G401.6 (cell line): ENCODE data around the gene FAM114A2.
A peak's percentile ranks its signal among the peaks of the same experiment; 100 is the strongest.
"Not testable (repeated sequence)": the region's sequence is repeated elsewhere in the genome, so short reads cannot be mapped to it uniquely, and the experiment has no call there.

Source experiments
- FAIRE-seq: peaks from 2 replicates; lab custom pipeline; 2012; peaks lifted over from hg19 to GRCh38; lab: Jason Lieb, UNC

Gene FAM114A2

DNA sequence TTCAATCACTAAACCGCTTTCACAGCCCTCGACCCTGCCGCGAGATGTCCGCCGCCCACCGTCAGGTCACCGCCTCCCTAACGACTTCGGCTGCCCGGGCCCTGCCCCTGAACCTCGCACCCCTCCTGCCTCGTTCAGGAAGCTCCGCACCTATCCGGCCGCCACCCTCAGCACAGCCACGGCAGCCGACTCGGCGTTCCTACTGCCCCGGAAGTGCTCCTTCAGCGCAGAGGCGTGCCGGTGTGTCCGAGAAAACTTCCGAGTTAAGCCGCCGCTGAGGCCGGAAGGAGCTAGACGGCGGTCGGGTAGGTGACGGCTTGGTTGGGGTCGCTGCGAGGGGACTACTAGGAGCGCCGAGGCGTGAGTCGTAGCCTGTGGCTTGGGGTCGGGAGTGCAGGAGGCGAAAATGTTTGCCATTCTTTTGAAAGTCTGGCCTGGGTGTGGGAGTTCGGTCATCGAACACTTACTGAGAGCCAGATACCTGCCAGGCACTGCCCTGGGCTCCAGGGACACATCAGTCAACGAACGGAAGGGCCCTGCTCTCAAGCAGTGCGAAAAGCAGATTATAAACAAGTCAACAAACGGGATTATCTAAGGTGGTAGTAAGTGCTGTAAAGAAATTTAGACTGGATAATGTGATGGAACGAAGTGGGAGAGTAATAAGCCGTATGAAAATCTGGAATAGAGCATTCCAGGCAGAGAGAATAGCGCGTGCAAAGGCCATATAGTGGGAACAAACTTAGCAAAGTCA, at the start of gene FAM114A2, which contains the start of gene MFAP3:
Gene FAM114A2 (minus strand): TSS at position 204 of the 751 bp plus-strand sequence. CDS start 3,957 bp downstream, outside the sequence.
Gene MFAP3 (plus strand): TSS at position 261 of the 751 bp plus-strand sequence. CDS start 10,756 bp downstream, outside the sequence.
- peak; percentile 67 for FAIRE-seq

GRCh38 chr5:154087260-154087659, 48.5 kb upstream of the FAM114A2 start:
- FAIRE-seq: no peak

GRCh38 chr5:154086641-154087040, 47.9 kb upstream of the FAM114A2 start:
- FAIRE-seq: no peak

- FAIRE-seq: no peak
These were observed 47.4 kb upstream of the FAM114A2 start for GRCh38 chr5:154086146-154086545.

DNA sequence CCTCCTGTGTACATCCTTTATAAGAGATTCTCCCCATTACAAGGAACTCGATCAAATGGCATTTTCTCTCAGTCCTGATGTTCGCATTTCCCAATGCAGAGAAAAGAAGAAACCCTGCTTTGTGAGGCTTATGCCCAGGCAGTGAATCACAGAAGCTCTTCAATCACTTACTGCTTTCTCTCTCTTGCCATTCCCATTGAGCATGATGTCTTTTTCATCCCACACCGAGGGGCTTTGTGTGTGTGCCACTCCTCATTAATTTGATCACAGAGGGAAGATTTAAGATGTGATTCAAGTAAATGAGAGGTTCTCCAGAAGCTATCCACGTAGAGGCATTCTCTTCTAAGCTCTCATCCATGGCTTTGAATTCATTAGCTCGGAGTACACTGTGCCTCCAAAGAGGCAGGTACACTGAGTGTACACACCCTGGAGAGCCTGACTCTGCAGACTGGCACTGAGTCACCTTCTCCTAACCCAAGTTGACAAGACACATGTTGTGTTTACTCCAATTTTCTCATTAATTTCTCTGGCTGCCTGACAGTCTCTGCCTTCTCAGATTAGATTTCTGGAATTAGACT, 45.4 kb upstream of the FAM114A2 start:
- no peak for FAIRE-seq

DNA sequence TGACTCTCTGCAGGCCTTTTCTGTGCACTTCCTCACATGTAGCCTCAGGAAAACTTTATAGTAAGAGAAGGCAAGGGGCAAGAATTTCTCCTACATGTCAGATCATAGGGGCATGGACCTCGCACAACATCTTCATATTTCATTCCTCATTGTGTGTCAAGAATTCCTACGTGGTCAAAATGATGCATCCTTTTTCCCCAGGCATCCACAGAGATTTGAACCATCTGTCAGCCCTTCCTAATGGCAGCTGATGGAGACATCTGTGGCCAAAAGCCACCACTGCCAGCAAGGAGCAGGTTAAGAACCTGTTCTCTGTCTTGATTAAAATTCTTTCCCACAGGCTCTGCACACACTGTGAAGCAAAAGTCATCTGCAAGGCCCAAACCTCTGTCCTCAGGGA, 42.5 kb upstream of the FAM114A2 start:
- no peak for FAIRE-seq

- FAIRE-seq: no peak
These were observed 39.6 kb upstream of the FAM114A2 start for GRCh38 chr5:154078272-154078671.

DNA sequence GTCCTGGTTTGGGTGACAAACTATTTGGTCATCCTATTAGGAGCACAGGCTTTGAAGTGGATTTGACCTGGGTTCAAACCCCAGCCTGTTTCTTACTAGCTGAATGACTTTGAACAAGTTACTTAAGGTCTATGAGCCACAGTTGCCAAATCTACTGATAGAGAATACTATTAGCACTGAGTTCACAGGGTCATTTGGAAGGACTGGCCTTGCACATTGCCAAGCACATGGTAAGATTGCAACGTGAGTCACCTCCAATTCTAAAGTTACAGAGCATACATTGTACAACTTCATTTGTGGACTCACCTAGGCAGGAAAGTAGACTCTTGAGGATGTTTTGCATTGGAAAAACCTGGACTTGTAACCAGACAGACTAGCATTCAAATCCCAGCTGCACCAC, 39.0 kb upstream of the FAM114A2 start:
- FAIRE-seq: no peak

GRCh38 chr5:154076240-154076922, 37.7 kb upstream of the FAM114A2 start:
- no peak for FAIRE-seq

DNA sequence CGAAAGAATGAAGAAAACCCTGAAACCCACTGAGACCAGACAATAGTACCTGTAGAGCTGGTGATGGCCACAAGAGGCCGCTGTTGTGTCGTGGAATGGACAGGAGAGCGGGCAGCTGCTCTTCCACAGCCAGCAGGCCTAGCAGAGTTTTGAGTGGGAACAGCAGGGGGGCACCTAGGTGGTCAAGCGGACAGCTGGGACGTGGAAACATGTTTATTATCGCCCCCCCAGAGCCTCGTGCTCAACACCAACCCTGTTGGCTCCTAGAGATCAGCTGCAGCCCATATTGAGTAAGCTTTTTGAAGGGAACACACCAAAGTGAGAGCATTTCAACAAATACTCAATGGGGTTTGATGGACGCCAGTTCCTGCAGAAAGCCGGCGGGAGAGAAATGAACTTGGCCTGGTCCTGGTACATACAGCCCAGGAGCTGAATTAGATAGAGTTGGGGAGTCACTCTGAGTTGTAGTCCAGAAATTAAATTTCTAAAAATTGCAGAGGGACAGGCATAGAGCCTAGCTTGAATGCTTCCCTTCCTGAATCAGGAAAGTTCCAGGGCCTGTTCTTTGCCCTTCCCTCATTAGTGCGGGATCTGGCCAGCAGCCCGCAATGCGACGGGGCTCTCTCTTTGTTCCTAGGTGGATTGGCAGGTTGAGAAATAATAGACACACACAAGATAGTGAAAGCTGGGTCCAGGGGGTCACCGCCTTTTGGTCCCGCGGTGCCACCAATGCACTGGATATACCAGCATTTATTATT, 33.9 kb upstream of the FAM114A2 start:
- FAIRE-seq: no peak

GRCh38 chr5:154071799-154072413, 33.2 kb upstream of the FAM114A2 start:
- no peak for FAIRE-seq

- FAIRE-seq: not testable (repeated sequence)
These were observed 31.1 kb upstream of the FAM114A2 start for GRCh38 chr5:154069854-154070253.

- FAIRE-seq: no peak
These were observed 27.3 kb upstream of the FAM114A2 start for GRCh38 chr5:154065971-154066370.

DNA sequence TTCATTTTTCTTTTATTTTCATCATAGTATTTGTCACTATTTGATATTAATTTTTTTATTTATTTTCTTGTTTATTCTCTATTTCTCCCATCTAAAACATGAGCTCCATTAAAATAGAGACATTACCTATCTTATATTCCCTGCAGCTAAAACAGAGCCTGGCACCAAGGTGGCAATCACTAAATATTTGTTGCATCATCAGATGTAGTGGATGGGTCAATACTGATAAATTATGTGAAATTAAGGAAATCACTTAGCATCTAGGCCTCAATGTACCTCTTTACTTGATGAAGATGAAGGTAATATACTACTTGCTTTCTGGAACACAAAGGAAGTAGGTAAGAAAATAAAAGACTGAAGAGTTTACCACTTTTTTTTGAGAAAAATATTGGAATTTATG, 24.7 kb upstream of the FAM114A2 start:
- FAIRE-seq: no peak

DNA sequence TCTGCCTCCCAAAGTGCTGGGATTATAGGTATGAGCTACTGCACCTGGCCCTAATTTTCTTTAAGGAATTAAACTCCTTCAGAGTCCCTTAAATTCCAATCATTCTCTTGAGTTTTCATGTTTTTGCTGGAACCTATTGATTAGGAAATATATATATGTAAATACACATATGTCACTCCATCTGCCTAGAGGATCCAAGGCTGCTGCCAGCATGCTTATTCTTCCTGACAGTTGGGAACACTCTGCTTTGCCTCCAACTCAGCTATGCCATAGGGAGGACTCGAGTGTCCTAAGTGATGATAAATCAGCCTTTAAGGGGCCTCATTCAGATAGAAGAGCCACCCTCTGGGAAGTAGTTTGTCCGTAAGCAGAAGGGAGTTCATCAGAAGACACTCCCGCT, 21.9 kb upstream of the FAM114A2 start:
- no peak for FAIRE-seq

DNA sequence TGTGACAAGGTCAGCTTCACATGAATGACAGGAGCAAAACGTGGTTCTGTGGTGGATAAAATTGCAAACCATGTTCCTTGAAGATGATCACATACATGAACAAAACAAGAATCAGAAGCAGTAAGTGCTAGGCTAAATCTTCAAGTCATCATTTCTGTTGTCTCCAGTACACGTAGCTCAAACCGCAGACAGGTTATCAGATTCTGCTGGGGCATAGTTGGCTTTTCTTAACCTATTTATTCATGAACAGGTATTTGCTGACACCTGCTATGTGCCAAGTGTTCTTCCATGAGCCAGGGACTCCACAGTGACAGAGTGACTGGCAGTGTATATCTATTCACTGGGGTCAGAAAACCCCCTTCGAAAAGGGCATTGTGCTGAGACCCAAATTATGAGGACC, 20.9 kb upstream of the FAM114A2 start:
- FAIRE-seq: no peak

DNA sequence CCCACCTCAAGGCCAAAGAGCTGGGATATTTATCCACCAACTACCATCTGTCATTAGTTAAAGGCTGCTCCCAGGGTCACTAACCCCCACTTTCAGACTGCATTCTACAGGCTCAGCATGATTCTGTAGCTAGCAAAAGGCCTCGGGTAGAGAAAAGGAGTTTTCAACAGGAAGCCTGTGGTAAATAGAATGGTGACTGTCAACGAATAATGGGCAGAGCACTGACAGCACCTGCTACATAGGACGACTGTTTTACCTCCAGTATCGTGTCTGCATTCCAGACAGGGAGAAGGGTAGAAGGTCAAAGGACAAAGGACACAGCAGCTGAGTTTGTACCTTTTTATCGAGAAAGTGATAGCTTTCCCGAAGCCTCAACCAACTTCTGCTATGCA, 20.3 kb upstream of the FAM114A2 start:
- FAIRE-seq: no peak

DNA sequence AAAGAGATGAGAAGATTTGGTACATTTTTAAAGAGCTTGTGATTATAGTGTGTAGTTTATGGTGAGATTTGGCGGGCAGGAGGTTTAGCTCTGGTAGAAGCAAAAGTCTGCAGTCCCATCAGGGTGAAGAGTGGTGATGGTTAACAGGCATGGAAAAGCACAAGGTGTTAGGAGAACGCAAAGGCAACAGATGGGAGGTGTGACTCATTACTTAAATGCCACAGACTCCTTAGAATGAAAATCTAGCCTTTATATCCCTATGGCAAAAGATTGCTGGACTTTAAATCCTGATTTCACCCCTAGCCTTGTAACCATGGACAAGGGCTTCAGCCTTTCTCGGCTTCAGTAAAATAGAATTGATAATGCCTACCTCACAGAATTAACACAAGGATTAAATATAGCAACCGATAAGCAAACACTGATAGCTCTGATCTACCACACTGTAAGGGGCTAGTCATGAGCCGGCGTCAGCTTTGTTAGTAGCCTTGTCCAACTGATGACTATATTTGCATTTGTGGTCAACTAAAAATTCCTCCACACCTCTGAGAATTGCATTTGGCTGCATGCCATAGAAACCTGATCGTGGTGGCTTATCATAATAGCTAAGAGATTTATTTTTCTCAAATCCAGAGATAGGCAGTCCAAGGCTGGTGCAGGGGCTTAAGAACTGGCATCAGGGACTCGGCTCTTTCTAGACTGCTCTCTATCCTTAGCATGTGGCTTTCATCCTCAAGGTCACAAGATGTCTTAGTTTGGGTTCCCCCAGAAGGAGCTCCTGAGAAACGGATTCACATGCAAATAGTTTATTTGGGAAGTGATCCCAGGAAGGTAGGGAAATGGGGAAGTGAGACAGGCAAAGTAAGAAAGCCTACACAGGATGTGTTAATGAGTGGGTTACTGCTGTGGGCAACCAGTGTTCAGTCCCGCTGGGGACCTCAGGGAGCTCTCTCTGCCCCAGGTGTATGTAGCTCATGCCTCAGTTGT, 19.6 kb upstream of the FAM114A2 start:
- FAIRE-seq: no peak

- no peak for FAIRE-seq
These were observed 16.5 kb upstream of the FAM114A2 start for GRCh38 chr5:154055201-154055600.

- FAIRE-seq: no peak
These were observed 14.8 kb upstream of the FAM114A2 start for GRCh38 chr5:154053468-154053867.

- FAIRE-seq: no peak
These were observed 10.9 kb upstream of the FAM114A2 start for GRCh38 chr5:154049636-154050035.
